Heart left ventricle (tissue), 13 donors: Measurements from ENCODE around the gene ZNF423.

Source experiments
- CTCF ChIP-seq, 12 donors: fragments of 200-600 bp; sonication (generic) in 4 of 12; IDR thresholded peaks; one replicate each; pipeline versions ENCODE4 v1.5.0 to v1.8.0; 2018 to 2022; ENCODE audit warnings: antibody characterized with exemption in 12 of 12, mild to moderate bottlenecking in 5 of 12
- POLR2A ChIP-seq, 2 donors: fragments of 450-650 bp; IDR thresholded peaks; one replicate each; pipeline ENCODE4 v1.6.1; 2017; ENCODE audit warnings: antibody characterized with exemption in 2 of 2, mild to moderate bottlenecking in 2 of 2, moderate library complexity in 2 of 2
- donor health status: ischemic (EF 13 %, LVEDD 7.1; RV severe dilation, severe dysfunction).
- donor health status: DM: no; HTN: yes; CAD: no.
- donor health status: DM: no; HTN: no; CAD: no.
- donor health status: ischemic (EF 25% LVEDD 6.9; RV normal size, moderate dysfunction).
- donor health status: ischemic (EF 25% LVEDD 5.7; RV mildly dilated, moderate dysfunction).
- donor health status: ischemic (EF 35%, LVEDD 5.7; RV mildly dilated, moderate dysfunction).
- donor health status: nonischemic (EF 11% LVEDD 7.7; RV severe dilation, severe dysfunction).
- donor health status: DM: yes; HTN: yes; CAD: no.
- donor health status: PGD.
- donor health status: ischemic (EF 29% LVEDD 5.4; RV normal size, mild dysfunction).
- donor health status: nonischemic (EF 23%, LVEDD 6.1; RV moderate dilation, normal function).

- TF ChIP-seq CTCF (IDR thresholded peaks at IDR 0.05) (no peak), POLR2A (IDR thresholded peaks at IDR 0.05) (no peak)
Observed at GRCh38 chr16:49690778-49691177, 165.1 kb downstream of the ZNF423 start.
